ENCODE measurements around the gene CEP68.

DNA sequence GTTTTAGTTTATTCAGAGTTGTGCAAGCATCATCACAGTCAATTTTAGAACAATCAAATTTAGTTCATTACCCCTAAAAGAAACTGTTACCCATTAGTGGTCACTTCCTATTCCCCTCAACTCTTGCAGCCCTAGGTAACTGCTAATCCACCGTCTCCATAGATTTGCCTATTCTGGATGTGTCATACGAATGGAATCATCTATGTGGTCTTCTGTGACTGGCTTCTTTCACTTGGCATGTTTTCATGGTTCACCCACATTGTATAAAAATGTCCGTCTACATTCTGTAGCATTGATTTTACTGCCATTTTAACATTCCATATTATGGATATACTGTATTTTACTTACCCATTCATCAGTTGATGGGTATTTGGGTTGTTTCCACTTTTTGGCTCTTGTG is 5.3 kb upstream of the CEP68 start:
- TF ChIP-seq CTCF (conservative IDR thresholded peaks at IDR 0.05; ENCODE audit: low read length) (no peak), EZH2phosphoT487 (IDR thresholded peaks at IDR 0.05; ENCODE audit: borderline replicate concordance) (no peak)
